H9 (cell line): ENCODE data around the gene ADGRL3. TPM values are rescaled to one million over a fixed set of nuclear protein-coding genes. Genes with fewer than 3 reads are reported as not detected.

Experiments used
- DNase-seq: peaks from one replicate; pipeline ENCODE4 v3.0.0-alpha.2; 2017
- H2AFZ ChIP-seq: one replicate; pipeline ENCODE4 v1.6.1; 2013; ENCODE audit warnings: mild to moderate bottlenecking, low read length, control low read depth, moderate library complexity
- H2AK5ac ChIP-seq: 2 replicates; pipeline ENCODE4 v1.6.1; 2013; ENCODE audit warnings: low read length, control low read depth, mixed read lengths; ENCODE audit not compliant: insufficient read length
- H2BK120ac ChIP-seq: one replicate; pipeline ENCODE4 v1.6.1; 2013; ENCODE audit warnings: low read depth, mild to moderate bottlenecking, low read length, control low read depth, inconsistent platforms; ENCODE audit not compliant: poor library complexity, severe bottlenecking
- H2BK12ac ChIP-seq: 2 replicates; pipeline ENCODE4 v1.6.1; 2013; ENCODE audit warnings: low read length, control low read depth, mixed read lengths, low read depth; ENCODE audit not compliant: insufficient read length
- H2BK15ac ChIP-seq: 2 replicates; pipeline ENCODE4 v1.6.1; 2013; ENCODE audit warnings: low read depth, low read length, control low read depth
- H2BK20ac ChIP-seq: one replicate; pipeline ENCODE4 v1.6.1; 2013; ENCODE audit warnings: low read depth, mild to moderate bottlenecking, low read length, control low read depth, inconsistent platforms; ENCODE audit not compliant: poor library complexity, severe bottlenecking
- H2BK5ac ChIP-seq: 2 replicates; pipeline ENCODE4 v1.6.1; 2013; ENCODE audit warnings: low read length, control low read depth, mixed read lengths; ENCODE audit not compliant: insufficient read length
- H3K14ac ChIP-seq: 2 replicates; pipeline ENCODE4 v1.6.1; 2013; ENCODE audit warnings: low read length, control low read depth; ENCODE audit not compliant: insufficient read depth
- H3K18ac ChIP-seq: 2 replicates; pipeline ENCODE4 v1.6.1; 2013; ENCODE audit warnings: low read depth, mild to moderate bottlenecking, mixed read lengths, low read length, control low read depth; ENCODE audit not compliant: insufficient read length
- H3K23ac ChIP-seq: 2 replicates; pipeline ENCODE4 v1.6.1; 2013; ENCODE audit warnings: low read length, control low read depth, mixed read lengths, low read depth; ENCODE audit not compliant: insufficient read length
- H3K23me2 ChIP-seq: 2 replicates; pipeline ENCODE4 v1.6.1; 2013; ENCODE audit warnings: low read depth, mild to moderate bottlenecking, mixed read lengths, low read length, control low read depth; ENCODE audit not compliant: insufficient read length, poor library complexity, severe bottlenecking
- H3K27ac ChIP-seq: 2 replicates; pipeline ENCODE4 v1.5.1; 2013; ENCODE audit warnings: low read length, control low read depth, mixed read lengths, low read depth; ENCODE audit not compliant: insufficient read length
- H3K27me3 ChIP-seq: 2 replicates; pipeline ENCODE4 v1.6.1; 2013; ENCODE audit warnings: low read length, control low read depth, inconsistent platforms; ENCODE audit not compliant: insufficient read depth
- H3K4ac ChIP-seq: 2 replicates; pipeline ENCODE4 v1.6.1; 2013; ENCODE audit warnings: low read depth, mild to moderate bottlenecking, control low read depth, inconsistent platforms, low read length, moderate library complexity
- H3K4me1 ChIP-seq: 2 replicates; pipeline ENCODE4 v1.6.1; 2013; ENCODE audit warnings: low read length, control low read depth, inconsistent platforms; ENCODE audit not compliant: insufficient read depth
- H3K4me2 ChIP-seq: 2 replicates; pipeline ENCODE4 v1.6.1; 2013; ENCODE audit warnings: low read length, control low read depth, mixed read lengths; ENCODE audit not compliant: insufficient read length, insufficient read depth
- H3K56ac ChIP-seq: 2 replicates; pipeline ENCODE4 v1.6.1; 2013; ENCODE audit warnings: low read depth, mild to moderate bottlenecking, mixed read lengths, low read length, control low read depth; ENCODE audit not compliant: insufficient read length
- H3K79me1 ChIP-seq: 2 replicates; pipeline ENCODE4 v1.6.1; 2013; ENCODE audit warnings: low read depth, mild to moderate bottlenecking, moderate library complexity, low read length, control low read depth, inconsistent platforms; ENCODE audit not compliant: insufficient read depth, poor library complexity, severe bottlenecking
- H3K79me2 ChIP-seq: 2 replicates; pipeline ENCODE4 v1.6.1; 2013; ENCODE audit warnings: low read length, control low read depth, inconsistent platforms; ENCODE audit not compliant: insufficient read depth
- H3K9ac ChIP-seq: 2 replicates; pipeline ENCODE4 v1.6.1; 2013; ENCODE audit warnings: low read length, control low read depth, mixed read lengths; ENCODE audit not compliant: insufficient read length; ENCODE audit errors: extremely low read depth
- H3K9me3 ChIP-seq: one replicate; pipeline ENCODE4 v1.6.1; 2013; ENCODE audit warnings: low read depth, low read length, inconsistent platforms; ENCODE audit not compliant: control insufficient read depth
- H3T11ph ChIP-seq: one replicate; pipeline ENCODE4 v1.6.1; 2013; ENCODE audit warnings: mild to moderate bottlenecking, low read length, control low read depth, inconsistent platforms
- H4K20me1 ChIP-seq: one replicate; pipeline ENCODE4 v1.6.1; 2013; ENCODE audit not compliant: control insufficient read depth, insufficient read length, insufficient read depth
- H4K5ac ChIP-seq: 2 replicates; pipeline ENCODE4 v1.6.1; 2013; ENCODE audit warnings: low read depth, mild to moderate bottlenecking, mixed read lengths, low read length, control low read depth; ENCODE audit not compliant: insufficient read length
- H4K8ac ChIP-seq: replicated peaks from 2 replicates; pipeline ENCODE4 v1.6.1; 2013; ENCODE audit warnings: low read length, control low read depth, mixed read lengths, low read depth; ENCODE audit not compliant: insufficient read length
- H4K91ac ChIP-seq: 2 replicates; pipeline ENCODE4 v1.6.1; 2013; ENCODE audit warnings: low read depth, mild to moderate bottlenecking, moderate library complexity, mixed read lengths, low read length, control low read depth; ENCODE audit not compliant: insufficient read length
- H3K27ac Mint-ChIP-seq, 3 experiments: 2 replicates in 2 of 3; 3 replicates in 1 of 3; pipeline ENCODE4 v1.8.0; 2020 to 2021; ENCODE audit warnings: mixed read lengths in 3 of 3, mild to moderate bottlenecking in 1 of 3, moderate library complexity in 1 of 3
- H3K27me3 Mint-ChIP-seq: 2 replicates; pipeline ENCODE4 v1.8.0; 2021; ENCODE audit warnings: low read depth, mild to moderate bottlenecking, moderate library complexity, mixed read lengths
- H3K36me3 Mint-ChIP-seq, 3 experiments: 2 replicates in 2 of 3; 3 replicates in 1 of 3; pipeline ENCODE4 v1.8.0; 2020 to 2021; ENCODE audit warnings: low read depth in 3 of 3, mixed read lengths in 3 of 3; ENCODE audit not compliant: insufficient read depth in 1 of 3
- H3K4me1 Mint-ChIP-seq, 2 experiments: 2 replicates each; pipeline ENCODE4 v1.8.0; 2020; ENCODE audit warnings: mixed read lengths in 2 of 2
- H3K4me3 Mint-ChIP-seq, 2 experiments: 2 replicates in 1 of 2; 3 replicates in 1 of 2; pipeline ENCODE4 v1.8.0; 2020 to 2021; ENCODE audit warnings: mild to moderate bottlenecking in 2 of 2, mixed read lengths in 2 of 2, moderate library complexity in 1 of 2
- H3K9me3 Mint-ChIP-seq, 2 experiments: 2 replicates in 1 of 2; 3 replicates in 1 of 2; pipeline ENCODE4 v1.8.0; 2020; ENCODE audit warnings: mild to moderate bottlenecking in 2 of 2, mixed read lengths in 2 of 2, moderate library complexity in 1 of 2
- CTCF ChIP-seq: fragments of 200-600 bp; sonication (generic); conservative IDR thresholded peaks from 3 replicates; pipeline ENCODE4 v1.8.0; 2021; ENCODE audit warnings: antibody characterized with exemption, mild to moderate bottlenecking
- WGBS: extraction: QIAGEN DNeasy Blood & Tissue Kit; methylation state at CpG from one replicate; pipeline ENCODE4 v1.1.7; 2013; ENCODE audit warnings: missing lambda C conversion rate, low lambda C conversion rate, mixed read lengths; ENCODE audit not compliant: insufficient read length; ENCODE audit errors: extremely low coverage; 5-methylcytosine and 5-hydroxymethylcytosine counted together
- total RNA-seq: library from RNA; stranded (reverse); gene quantifications from 2 replicates; pipeline ENCODE4 v1.2.1, GENCODE V29; 2021

Gene ADGRL3
- total RNA-seq, 1 experiment from 2014 or later, result 5.9 TPM

- no peaks in the 10 kb centered on the region for H4K20me1 ChIP-seq
- no peak overlapping the region for H3T11ph ChIP-seq
- no peak overlapping the region for H2AK5ac ChIP-seq
- H4K5ac ChIP-seq, result no peak overlapping the region
- H4K8ac ChIP-seq, result no peak overlapping the region
- H4K91ac ChIP-seq, result no peak overlapping the region
- H3K79me1 ChIP-seq, result no peaks in the 10 kb centered on the region
- no peak overlapping the region for H2BK20ac ChIP-seq
- H2BK120ac ChIP-seq, result no peak overlapping the region
- H2BK15ac ChIP-seq, result no peak overlapping the region
- Mint-ChIP-seq H3K4me1 (peaks cover 12% of the 10 kb centered on the region in 2 experiments), H3K4me3 (no peak overlapping the region), H3K9me3 (peaks cover 0 to 2% of the 10 kb centered on the region in 2 experiments; a peak in 1 of 5 replicates), H3K27me3 (no peaks in the 10 kb centered on the region), H3K27ac (no peak overlapping the region), H3K36me3 (0 out of 7 replicates have a peak, but pooled peaks cover 0 to 3% (median 0%) of the 10 kb centered on the region in 3 experiments)
- no peaks in the 10 kb centered on the region for H3K79me2 ChIP-seq
- no peak for DNase-seq
- H3K4me1 ChIP-seq, result peaks cover 5% of the 10 kb centered on the region; the same call in 1 of the 2 replicates
- H3K9ac ChIP-seq, result no peak overlapping the region
- no peak overlapping the region for H3K14ac ChIP-seq
- no peaks in the 10 kb centered on the region for H3K23me2 ChIP-seq
- no peaks in the 10 kb centered on the region for H3K9me3 ChIP-seq
- H2BK12ac ChIP-seq, result no peak overlapping the region
- H2BK5ac ChIP-seq, result no peak overlapping the region
- no peak overlapping the region for H3K27ac ChIP-seq
- H2AFZ ChIP-seq, result no peak overlapping the region
- H3K4me2 ChIP-seq, result no peak overlapping the region
- H3K23ac ChIP-seq, result no peak overlapping the region
- no peak overlapping the region for H3K56ac ChIP-seq
- TF ChIP-seq CTCF, result no peak
- WGBS, result no CpG with 5 or more reads among the region's 3 CpGs
- no peak overlapping the region for H3K18ac ChIP-seq
- no peaks in the 10 kb centered on the region for H3K27me3 ChIP-seq
- H3K4ac ChIP-seq, result no peak overlapping the region
Measured at GRCh38 chr4:61923179-61923578, 723.1 kb downstream of the ADGRL3 start.
